Panc1 (cell line): ENCODE data around the gene DPEP2NB. TPM values are rescaled to one million over a fixed set of nuclear protein-coding genes. Genes with fewer than 3 reads are reported as not detected.

Source experiments
- ATAC-seq: fragments of 200-7000 bp; cut with Tn5 transposase; 2 replicates; pipeline ENCODE4 v1.9.1; 2020; ENCODE audit warnings: mild to moderate bottlenecking, moderate library complexity
- BruUV-seq: library from RNA; stranded (reverse); fragments of 400-500 nt; replicated peaks from 2 replicates; lab custom pipeline; 2021; lab: Mats Ljungman, UMichigan
- CTCF ChIA-PET: fragments of 300-600 bp; sonication (Branson Sonifier 250); formaldehyde crosslinking; loops from one replicate; lab custom pipeline; 2022; ENCODE audit warnings: antibody characterized with exemption; lab: Charles Lee
- POLR2A ChIA-PET: fragments of 300-600 bp; sonication (Branson Sonifier 250); formaldehyde crosslinking; loops from one replicate; lab custom pipeline; 2022; ENCODE audit warnings: antibody characterized with exemption; lab: Charles Lee
- DNase-seq: peaks from one replicate; pipeline ENCODE4 v3.0.0-alpha.2; 2010; ENCODE audit warnings: low read depth, low spot score
- H3K27ac ChIP-seq: 2 replicates; pipeline ENCODE4 v1.5.1; 2011; ENCODE audit warnings: mild to moderate bottlenecking, low read length, inconsistent platforms
- H3K27me3 ChIP-seq: fragments of 200-500 bp; sonication (Bioruptor generic); 2 replicates; pipeline ENCODE4 v1.6.0; 2014; ENCODE audit warnings: low read length, inconsistent platforms; ENCODE audit not compliant: control insufficient read depth, insufficient read depth
- H3K36me3 ChIP-seq: fragments of 200-500 bp; sonication (Bioruptor generic); 2 replicates; pipeline ENCODE4 v1.5.1; 2014; ENCODE audit warnings: inconsistent platforms, mild to moderate bottlenecking, low read length, moderate library complexity; ENCODE audit not compliant: control insufficient read depth, insufficient read depth
- H3K4me1 ChIP-seq: 2 replicates; pipeline ENCODE4 v1.5.1; 2011; ENCODE audit warnings: inconsistent platforms, mild to moderate bottlenecking, low read length, moderate library complexity; ENCODE audit not compliant: control insufficient read depth, insufficient read depth
- H3K4me3 ChIP-seq, 2 experiments: 2 replicates each; pipeline ENCODE4 v1.5.1; 2011 to 2012; ENCODE audit warnings: low read depth in 2 of 2, low read length in 2 of 2, mild to moderate bottlenecking in 2 of 2, inconsistent platforms in 1 of 2, moderate library complexity in 1 of 2
- H3K9me3 ChIP-seq: fragments of 200-500 bp; sonication (Bioruptor generic); 2 replicates; pipeline ENCODE4 v1.5.1; 2014; ENCODE audit warnings: low read depth, mild to moderate bottlenecking, inconsistent platforms, low read length, moderate library complexity; ENCODE audit not compliant: control insufficient read depth, insufficient read depth
- POLR2AphosphoS5 ChIP-seq: IDR thresholded peaks from 2 replicates; pipeline ENCODE4 v1.6.1; 2012; ENCODE audit warnings: mild to moderate bottlenecking, low read depth, low read length, moderate library complexity
- SIN3A ChIP-seq: IDR thresholded peaks from 2 replicates; pipeline ENCODE4 v1.6.1; 2012; ENCODE audit warnings: low read depth, mild to moderate bottlenecking, low read length, moderate library complexity, borderline replicate concordance; ENCODE audit not compliant: insufficient read depth
- TCF7L2 ChIP-seq: IDR thresholded peaks from 2 replicates; pipeline ENCODE4 v1.6.1; 2011; ENCODE audit warnings: mild to moderate bottlenecking, low read depth, low read length, inconsistent platforms
- in situ Hi-C: cut with HindIII; loops from 2 replicates; pipeline ENCODE4 v1.10.0; 2016; ENCODE audit warnings: low sequenced_read_pairs, low pct_unique_long_range_greater_than_20kb
- intact Hi-C: fragments of 100-400 bp; cut with micrococcal nuclease; formaldehyde crosslinking; loops from one replicate; pipeline ENCODE4 v1.10.0; 2022; ENCODE audit not compliant: unreplicated experiment
- total RNA-seq: library from RNA; stranded (reverse); gene quantifications from one replicate; pipeline ENCODE4 v1.2.1, GENCODE V29; 2021; ENCODE audit not compliant: unreplicated experiment
- TF ChIP-seq, protein P1 (sequence below): fragments of 450-650 bp; IDR thresholded peaks from 2 replicates; pipeline ENCODE4 v1.5.1; 2017; ENCODE audit warnings: mild to moderate bottlenecking
- TF ChIP-seq, protein P2 (sequence below), 2 experiments: IDR thresholded peaks; 2 replicates each; pipeline ENCODE4 v1.6.1; 2011 to 2012; ENCODE audit warnings: low read depth in 2 of 2, control low read depth in 1 of 2, low read length in 1 of 2, mild to moderate bottlenecking in 1 of 2, moderate library complexity in 1 of 2; ENCODE audit not compliant: insufficient read depth in 1 of 2

Gene DPEP2NB
- total RNA-seq, 1 experiment from 2014 or later, result not detected

DNA sequence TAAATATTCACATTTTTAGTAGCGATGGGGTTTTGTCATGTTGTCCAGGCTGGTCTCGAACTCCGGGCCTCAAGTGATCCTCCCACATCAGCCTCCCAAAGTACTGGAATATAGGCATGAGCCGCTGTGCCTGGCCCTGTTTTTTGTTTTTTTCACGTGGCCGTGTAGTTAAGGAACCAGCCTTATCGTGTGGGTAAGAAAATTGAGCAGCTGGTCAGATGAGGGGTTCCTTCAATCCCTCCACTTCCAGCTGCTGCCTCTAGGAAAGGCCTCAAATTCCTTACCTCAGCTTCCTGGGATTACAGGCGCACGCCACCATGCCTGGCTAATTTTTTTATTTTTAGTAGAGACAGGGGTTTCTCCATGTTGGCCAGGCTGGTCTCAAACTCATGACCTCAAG lies 10.5 kb downstream of the DPEP2NB start:
- Histone ChIP-seq H3K4me3 (no peak overlapping the region), H3K9me3 (no peaks in the 10 kb centered on the region), H3K4me1 (no peaks in the 10 kb centered on the region), H3K27me3 (no peaks in the 10 kb centered on the region), H3K36me3 (no peaks in the 10 kb centered on the region), H3K27ac (no peak overlapping the region)
- TF ChIP-seq TCF7L2 (no peak), POLR2AphosphoS5 (no peak), SIN3A (no peak)
- TF ChIP-seq, protein P1, sequence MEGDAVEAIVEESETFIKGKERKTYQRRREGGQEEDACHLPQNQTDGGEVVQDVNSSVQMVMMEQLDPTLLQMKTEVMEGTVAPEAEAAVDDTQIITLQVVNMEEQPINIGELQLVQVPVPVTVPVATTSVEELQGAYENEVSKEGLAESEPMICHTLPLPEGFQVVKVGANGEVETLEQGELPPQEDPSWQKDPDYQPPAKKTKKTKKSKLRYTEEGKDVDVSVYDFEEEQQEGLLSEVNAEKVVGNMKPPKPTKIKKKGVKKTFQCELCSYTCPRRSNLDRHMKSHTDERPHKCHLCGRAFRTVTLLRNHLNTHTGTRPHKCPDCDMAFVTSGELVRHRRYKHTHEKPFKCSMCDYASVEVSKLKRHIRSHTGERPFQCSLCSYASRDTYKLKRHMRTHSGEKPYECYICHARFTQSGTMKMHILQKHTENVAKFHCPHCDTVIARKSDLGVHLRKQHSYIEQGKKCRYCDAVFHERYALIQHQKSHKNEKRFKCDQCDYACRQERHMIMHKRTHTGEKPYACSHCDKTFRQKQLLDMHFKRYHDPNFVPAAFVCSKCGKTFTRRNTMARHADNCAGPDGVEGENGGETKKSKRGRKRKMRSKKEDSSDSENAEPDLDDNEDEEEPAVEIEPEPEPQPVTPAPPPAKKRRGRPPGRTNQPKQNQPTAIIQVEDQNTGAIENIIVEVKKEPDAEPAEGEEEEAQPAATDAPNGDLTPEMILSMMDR, result no peak
- TF ChIP-seq, protein P2, sequence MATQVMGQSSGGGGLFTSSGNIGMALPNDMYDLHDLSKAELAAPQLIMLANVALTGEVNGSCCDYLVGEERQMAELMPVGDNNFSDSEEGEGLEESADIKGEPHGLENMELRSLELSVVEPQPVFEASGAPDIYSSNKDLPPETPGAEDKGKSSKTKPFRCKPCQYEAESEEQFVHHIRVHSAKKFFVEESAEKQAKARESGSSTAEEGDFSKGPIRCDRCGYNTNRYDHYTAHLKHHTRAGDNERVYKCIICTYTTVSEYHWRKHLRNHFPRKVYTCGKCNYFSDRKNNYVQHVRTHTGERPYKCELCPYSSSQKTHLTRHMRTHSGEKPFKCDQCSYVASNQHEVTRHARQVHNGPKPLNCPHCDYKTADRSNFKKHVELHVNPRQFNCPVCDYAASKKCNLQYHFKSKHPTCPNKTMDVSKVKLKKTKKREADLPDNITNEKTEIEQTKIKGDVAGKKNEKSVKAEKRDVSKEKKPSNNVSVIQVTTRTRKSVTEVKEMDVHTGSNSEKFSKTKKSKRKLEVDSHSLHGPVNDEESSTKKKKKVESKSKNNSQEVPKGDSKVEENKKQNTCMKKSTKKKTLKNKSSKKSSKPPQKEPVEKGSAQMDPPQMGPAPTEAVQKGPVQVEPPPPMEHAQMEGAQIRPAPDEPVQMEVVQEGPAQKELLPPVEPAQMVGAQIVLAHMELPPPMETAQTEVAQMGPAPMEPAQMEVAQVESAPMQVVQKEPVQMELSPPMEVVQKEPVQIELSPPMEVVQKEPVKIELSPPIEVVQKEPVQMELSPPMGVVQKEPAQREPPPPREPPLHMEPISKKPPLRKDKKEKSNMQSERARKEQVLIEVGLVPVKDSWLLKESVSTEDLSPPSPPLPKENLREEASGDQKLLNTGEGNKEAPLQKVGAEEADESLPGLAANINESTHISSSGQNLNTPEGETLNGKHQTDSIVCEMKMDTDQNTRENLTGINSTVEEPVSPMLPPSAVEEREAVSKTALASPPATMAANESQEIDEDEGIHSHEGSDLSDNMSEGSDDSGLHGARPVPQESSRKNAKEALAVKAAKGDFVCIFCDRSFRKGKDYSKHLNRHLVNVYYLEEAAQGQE (IDR thresholded peaks at IDR 0.05; ENCODE audit: insufficient read depth in 1 of 2, low read depth in 2 of 2, low read length in 1 of 2), result no peak
- intact Hi-C loops (no loop called here), in situ Hi-C loops (no loop called here)
- DNase-seq, result no peak
- ChIA-PET POLR2A (no interaction called here), CTCF (no interaction called here)
- no TSS peak for BruUV-seq
- no peak for ATAC-seq

DNA sequence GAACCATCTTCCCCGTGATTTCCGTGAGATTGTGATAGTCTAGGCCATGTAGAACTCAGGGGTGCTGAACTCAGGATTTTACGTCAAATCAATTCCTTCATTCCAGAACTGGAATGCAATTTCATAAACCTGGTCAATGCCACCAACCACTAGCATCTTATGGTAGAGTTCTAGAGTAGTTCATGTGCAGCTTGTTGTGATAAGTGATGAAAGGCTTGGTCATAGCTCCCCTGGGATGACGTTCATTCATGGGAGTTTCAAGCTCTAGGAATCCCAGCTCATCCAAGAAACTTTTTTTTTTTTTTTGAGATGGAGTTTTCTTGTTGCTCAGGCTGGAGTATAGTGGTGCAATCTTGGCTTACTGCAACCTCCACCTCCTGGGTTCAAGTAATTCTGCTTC lies 12.7 kb downstream of the DPEP2NB start:
- DNase-seq (no peak), ATAC-seq (no peak)
- intact Hi-C loops, result no loop called here
- ChIA-PET POLR2A (no interaction called here), CTCF (no interaction called here)
- Histone ChIP-seq H3K4me3 (no peak overlapping the region), H3K27me3 (no peaks in the 10 kb centered on the region), H3K36me3 (no peaks in the 10 kb centered on the region), H3K27ac (no peak overlapping the region), H3K4me1 (no peaks in the 10 kb centered on the region), H3K9me3 (no peaks in the 10 kb centered on the region)
- TF ChIP-seq POLR2AphosphoS5 (no peak), SIN3A (no peak), TCF7L2 (no peak)
- TF ChIP-seq, protein P1, result no peak
- TF ChIP-seq, protein P2 (IDR thresholded peaks at IDR 0.05; ENCODE audit: insufficient read depth in 1 of 2, low read depth in 2 of 2, low read length in 1 of 2), result no peak
- no TSS peak for BruUV-seq
- in situ Hi-C loops, result no loop called here
